H1 (cell line): ENCODE measurements around the gene EME2. TPM values are rescaled to one million over a fixed set of nuclear protein-coding genes. Genes with fewer than 3 reads are reported as not detected.

Source experiments
- CTCF ChIA-PET: fragments of 300-600 bp; sonication (Branson Sonifier 250); formaldehyde crosslinking; loops from one replicate; lab custom pipeline; 2021; ENCODE audit not compliant: partially characterized antibody; lab: Charles Lee
- POLR2A ChIA-PET: fragments of 300-600 bp; sonication (Branson Sonifier 250); formaldehyde crosslinking; loops from one replicate; lab custom pipeline; 2021; ENCODE audit warnings: inconsistent platforms; ENCODE audit not compliant: partially characterized antibody; lab: Charles Lee
- DNase-seq, 2 experiments: peaks; one replicate each; pipeline versions ENCODE4 v3.0.0 to v3.0.0-alpha.2; 2010 to 2022; ENCODE audit warnings: low spot score in 2 of 2, low read depth in 1 of 2, mixed read lengths in 1 of 2
- FAIRE-seq: peaks from 2 replicates; lab custom pipeline; 2011; peaks lifted over from hg19 to GRCh38; lab: Jason Lieb, UNC
- H2AFZ ChIP-seq: 2 replicates; pipeline ENCODE4 v1.8.1; 2012; ENCODE audit warnings: low read length, inconsistent platforms
- H2AK5ac ChIP-seq: 2 replicates; pipeline ENCODE4 v1.6.1; 2013; ENCODE audit warnings: low read depth, low read length
- H2BK120ac ChIP-seq: replicated peaks from 2 replicates; pipeline ENCODE3; 2013; ENCODE audit warnings: low read depth, low read length, inconsistent platforms
- H2BK12ac ChIP-seq: 2 replicates; pipeline ENCODE4 v1.6.1; 2013; ENCODE audit warnings: low read depth, low read length
- H2BK15ac ChIP-seq: 2 replicates; pipeline ENCODE4 v1.6.1; 2013; ENCODE audit warnings: low read length
- H2BK20ac ChIP-seq: 2 replicates; pipeline ENCODE4 v1.6.1; 2013; ENCODE audit warnings: low read length
- H2BK5ac ChIP-seq: 2 replicates; pipeline ENCODE4 v1.6.1; 2013; ENCODE audit warnings: low read depth, low read length
- H3K14ac ChIP-seq: 2 replicates; pipeline ENCODE4 v1.6.1; 2013; ENCODE audit warnings: inconsistent platforms; ENCODE audit not compliant: insufficient read length
- H3K18ac ChIP-seq: 2 replicates; pipeline ENCODE4 v1.6.1; 2013; ENCODE audit warnings: low read length; ENCODE audit errors: extremely low read depth
- H3K23ac ChIP-seq: 2 replicates; pipeline ENCODE4 v1.6.1; 2013; ENCODE audit warnings: inconsistent platforms; ENCODE audit not compliant: insufficient read length
- H3K23me2 ChIP-seq: 2 replicates; pipeline ENCODE4 v1.6.1; 2013; ENCODE audit warnings: low read depth, low read length
- H3K27ac ChIP-seq: 2 replicates; pipeline ENCODE4 v1.6.1; 2011; ENCODE audit warnings: low read depth, low read length, inconsistent platforms
- H3K27me3 ChIP-seq, 4 experiments: replicated peaks in 1 of 4; 1 replicate in 1 of 4; 2 replicates in 3 of 4; pipeline versions ENCODE4 v1.6.1 to v1.8.1; 2011 to 2013; ENCODE audit warnings: low read length in 3 of 4, mild to moderate bottlenecking in 3 of 4, inconsistent platforms in 2 of 4, mixed read lengths in 2 of 4, moderate library complexity in 1 of 4; ENCODE audit not compliant: control insufficient read depth in 3 of 4, insufficient read depth in 3 of 4; ENCODE audit errors: extremely low read depth in 1 of 4
- H3K36me3 ChIP-seq, 4 experiments: 2 replicates each; pipeline versions ENCODE4 v1.6.1 to v1.8.1; 2011 to 2013; ENCODE audit warnings: mild to moderate bottlenecking in 4 of 4, low read length in 3 of 4, moderate library complexity in 2 of 4, control low read depth in 1 of 4, inconsistent platforms in 1 of 4; ENCODE audit not compliant: insufficient read depth in 4 of 4, control insufficient read depth in 2 of 4
- H3K4ac ChIP-seq: replicated peaks from 2 replicates; pipeline ENCODE3; 2013; ENCODE audit warnings: low read length, low read depth, mixed read lengths, inconsistent platforms; ENCODE audit not compliant: insufficient read length
- H3K4me1 ChIP-seq, 4 experiments: replicated peaks in 1 of 4; 1 replicate in 1 of 4; 2 replicates in 3 of 4; pipeline versions ENCODE4 v1.6.1 to v1.8.1; 2011 to 2013; ENCODE audit warnings: low read length in 3 of 4, inconsistent platforms in 2 of 4, mixed read lengths in 1 of 4; ENCODE audit not compliant: insufficient read depth in 4 of 4, control insufficient read depth in 3 of 4
- H3K4me2 ChIP-seq, 2 experiments: 2 replicates each; pipeline versions ENCODE4 v1.6.1 to v1.8.1; 2011 to 2013; ENCODE audit warnings: low read depth in 2 of 2, low read length in 2 of 2, control low read depth in 1 of 2, inconsistent platforms in 1 of 2, mild to moderate bottlenecking in 1 of 2; ENCODE audit not compliant: insufficient read depth in 1 of 2
- H3K4me3 ChIP-seq, 4 experiments: fragments of 200-600, 300-600 bp in 1 of 4; sonication (generic), shearing (Covaris generic), sonication (Bioruptor Twin) in 1 of 4; 2 replicates each; pipeline versions ENCODE4 v1.5.1 to v1.8.1; 2011 to 2016; ENCODE audit warnings: low read length in 4 of 4, low read depth in 3 of 4, control low read depth in 2 of 4, inconsistent platforms in 2 of 4, mild to moderate bottlenecking in 2 of 4, mixed read lengths in 1 of 4, moderate library complexity in 1 of 4; ENCODE audit not compliant: insufficient read depth in 2 of 4; ENCODE audit errors: extremely low read depth in 1 of 4
- H3K56ac ChIP-seq: replicated peaks from 2 replicates; pipeline ENCODE3; 2013; ENCODE audit warnings: low read depth, mild to moderate bottlenecking, mixed read lengths, low read length, inconsistent platforms; ENCODE audit not compliant: insufficient read length
- H3K79me1 ChIP-seq: 2 replicates; pipeline ENCODE4 v1.6.1; 2013; ENCODE audit warnings: low read depth, low read length, control low read depth
- H3K79me2 ChIP-seq, 2 experiments: 2 replicates each; pipeline versions ENCODE4 v1.6.1 to v1.8.1; 2012 to 2013; ENCODE audit warnings: low read length in 2 of 2, mild to moderate bottlenecking in 2 of 2, inconsistent platforms in 1 of 2; ENCODE audit not compliant: insufficient read depth in 2 of 2, control insufficient read depth in 1 of 2
- H3K9ac ChIP-seq, 4 experiments: replicated peaks in 1 of 4; 1 replicate in 1 of 4; 2 replicates in 3 of 4; pipeline versions ENCODE4 v1.6.1 to v1.8.1; 2011 to 2013; ENCODE audit warnings: low read depth in 3 of 4, low read length in 3 of 4, control low read depth in 2 of 4, mild to moderate bottlenecking in 2 of 4, moderate library complexity in 2 of 4, inconsistent platforms in 1 of 4; ENCODE audit errors: extremely low read depth in 1 of 4
- H3K9me3 ChIP-seq, 2 experiments: 2 replicates each; pipeline versions ENCODE4 v1.6.1 to v1.8.1; 2012 to 2013; ENCODE audit warnings: mild to moderate bottlenecking in 2 of 2, moderate library complexity in 2 of 2, control low read depth in 1 of 2, inconsistent platforms in 1 of 2, low read depth in 1 of 2, low read length in 1 of 2, mixed read lengths in 1 of 2; ENCODE audit not compliant: insufficient read depth in 2 of 2
- H4K20me1 ChIP-seq, 2 experiments: replicated peaks in 1 of 2; 2 replicates each; pipeline versions ENCODE3 to v1.8.1; 2011 to 2013; ENCODE audit warnings: inconsistent platforms in 2 of 2, low read length in 2 of 2, mild to moderate bottlenecking in 1 of 2; ENCODE audit not compliant: insufficient read depth in 2 of 2, control insufficient read depth in 1 of 2
- H4K5ac ChIP-seq: 2 replicates; pipeline ENCODE4 v1.6.1; 2013; ENCODE audit warnings: low read length, low read depth, mixed read lengths, inconsistent platforms; ENCODE audit not compliant: insufficient read length
- H4K8ac ChIP-seq: 2 replicates; pipeline ENCODE4 v1.8.0; 2013; ENCODE audit warnings: mild to moderate bottlenecking, moderate library complexity, low read length, inconsistent platforms; ENCODE audit not compliant: insufficient read depth; ENCODE audit errors: extremely low read depth
- H4K91ac ChIP-seq: replicated peaks from 2 replicates; pipeline ENCODE3; 2013; ENCODE audit warnings: low read length, mixed read lengths, inconsistent platforms; ENCODE audit not compliant: insufficient read length
- BCL11A ChIP-seq, 2 experiments: IDR thresholded peaks; one replicate each; pipeline ENCODE4 v1.6.1; 2011; ENCODE audit warnings: low read depth in 2 of 2, low read length in 2 of 2, mild to moderate bottlenecking in 2 of 2
- HDAC6 ChIP-seq: IDR thresholded peaks from one replicate; pipeline ENCODE4 v1.7.1; 2012; ENCODE audit warnings: low read depth, mild to moderate bottlenecking, inconsistent platforms, low read length, moderate library complexity
- POLR2AphosphoS5 ChIP-seq: IDR thresholded peaks from 2 replicates; pipeline ENCODE4 v1.6.1; 2011; ENCODE audit warnings: low read depth, low read length
- WGBS, 2 experiments: shearing (Covaris generic) in 1 of 2; methylation state at CpG; one replicate each; pipeline versions ENCODE4 v1.1.6 to v1.1.7; 2013 to 2015; ENCODE audit warnings: low lambda C conversion rate in 2 of 2, mixed read lengths in 2 of 2, inconsistent platforms in 1 of 2, low coverage in 1 of 2, missing lambda C conversion rate in 1 of 2; ENCODE audit not compliant: insufficient replicate concordance in 2 of 2, insufficient coverage in 1 of 2, insufficient read length in 1 of 2; ENCODE audit errors: extremely low coverage in 1 of 2, missing lambda C conversion rate in 1 of 2; 5-methylcytosine and 5-hydroxymethylcytosine counted together
- polyA plus RNA-seq, 7 experiments: library from polyadenylated mRNA; depleted of rRNA in 3 of 7; stranded (reverse) in 5 of 7; unstranded in 2 of 7; fragments of >200 nt in 5 of 7; fragments of 200-250 nt in 2 of 7; gene quantifications; 1 replicate in 5 of 7; 2 replicates in 1 of 7; 4 replicates in 1 of 7; pipeline versions ENCODE4 v1.2.1 to v1.2.3, GENCODE V29; 2011 to 2013; ENCODE audit warnings: missing spikeins in 2 of 7, mixed read lengths in 2 of 7
- total RNA-seq: library from RNA; stranded (reverse); fragmentation: NEBNext Ultra II Directional; extraction: Animal tissue kit (Norgen Biotek cat#: 25700); gene quantifications from 2 replicates; pipeline ENCODE4 v1.2.1, GENCODE V29; 2021

EME2 gene
- total and polyA plus RNA-seq, 2 of the 8 experiments (the other 6 are each of a cell fraction or from before 2014, with no cell fraction given) = 13.1 to 19.7 TPM

DNA sequence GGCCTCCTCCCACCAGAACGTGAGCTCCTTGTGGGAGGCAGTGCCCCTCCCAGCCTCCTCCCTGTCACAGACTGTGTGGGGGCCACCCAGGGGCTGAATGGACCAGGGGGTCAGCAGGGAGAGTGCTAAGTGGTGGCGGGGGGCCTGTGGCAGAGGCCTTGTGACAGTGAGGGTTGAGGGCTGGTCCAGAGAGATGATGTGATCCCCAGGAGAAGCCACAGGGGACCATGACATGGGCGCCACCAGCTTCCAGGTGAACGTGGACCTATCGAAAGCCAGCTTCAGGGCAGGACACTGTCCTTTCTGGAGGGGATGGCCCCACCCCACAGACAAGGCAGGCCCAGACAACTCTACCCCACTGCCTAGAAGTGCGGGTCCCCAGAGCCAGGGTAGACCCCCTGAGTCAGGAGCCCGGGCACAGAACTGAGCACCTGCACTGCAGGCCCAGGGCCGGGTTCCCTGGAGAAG, 6.7 kb downstream of the EME2 start:
- H2BK15ac ChIP-seq = no peak overlapping the region
- no peak overlapping the region for H3K14ac ChIP-seq
- H3K36me3 ChIP-seq = peaks cover 0 to 23% (median 9%) of the 10 kb centered on the region in 4 experiments; a peak in 5 of 8 replicates
- FAIRE-seq = no peak
- TF ChIP-seq HDAC6 = no peak
- TF ChIP-seq POLR2AphosphoS5 = 0 out of 2 replicates have a peak, but pooled peaks have one; percentile 11
- TF ChIP-seq BCL11A (IDR thresholded peaks at IDR 0.05; ENCODE audit: low read depth in 2 of 2, low read length in 2 of 2) = no peak
- H3K23me2 ChIP-seq = peaks cover 3% of the 10 kb centered on the region; the same call in 1 of the 2 replicates
- H3K18ac ChIP-seq = no peak overlapping the region
- H3K4me2 ChIP-seq = no peak overlapping the region
- H3K4me3 ChIP-seq = no peak overlapping the region
- no peak overlapping the region for H3K9ac ChIP-seq
- ChIA-PET CTCF (interaction anchor here (0.8 to 1.2 kb wide), 2 partner anchors 44 to 83 kb away, joined by 3 read pairs; no protein-coding TSS in a partner anchor), POLR2A (interaction anchor here (0.8 to 12.0 kb wide), 8 partner anchors 9 to 431 kb away, joined by 3 to 246 read pairs (median 5); partner anchors contain the start of genes EME2, IGFALS, MRPS34 and NME3)
- no peaks in the 10 kb centered on the region for H3K9me3 ChIP-seq
- no peak overlapping the region for H2AFZ ChIP-seq
- H3K27me3 ChIP-seq = no peaks in the 10 kb centered on the region
- no peak overlapping the region for H2BK20ac ChIP-seq
- WGBS, 2 experiments = 90% methylated on average over 8 of the region's 8 CpGs; no CpG with 5 or more reads in 1 of the 2 experiments
- H3K23ac ChIP-seq = no peak overlapping the region
- no peak overlapping the region for H3K27ac ChIP-seq
- H2BK12ac ChIP-seq = no peak overlapping the region
- H3K4ac ChIP-seq = no peak overlapping the region
- no peak for DNase-seq
- H2BK5ac ChIP-seq = no peak overlapping the region
- no peak overlapping the region for H4K8ac ChIP-seq
- H4K20me1 ChIP-seq = peaks cover 3 to 34% of the 10 kb centered on the region in 2 experiments
- H4K91ac ChIP-seq = no peak overlapping the region
- peaks cover 0 to 16% of the 10 kb centered on the region in 2 experiments; a peak in 2 of 4 replicates for H3K79me2 ChIP-seq
- peaks cover 12% of the 10 kb centered on the region for H3K79me1 ChIP-seq
- peaks cover 0 to 7% (median 4%) of the 10 kb centered on the region in 4 experiments; a peak in 5 of 7 replicates for H3K4me1 ChIP-seq
- H3K56ac ChIP-seq = no peak overlapping the region
- H2BK120ac ChIP-seq = no peak overlapping the region
- H2AK5ac ChIP-seq = no peak overlapping the region
- H4K5ac ChIP-seq = no peak overlapping the region
